MCF 10A (cell line): Measurements from ENCODE around the gene FMNL2. TPM values are rescaled to one million over a fixed set of nuclear protein-coding genes. Genes with fewer than 3 reads are reported as not detected.

Experiments used
- BruUV-seq: library from RNA; stranded (reverse); fragments of 400-500 nt; replicated peaks from 2 replicates; lab custom pipeline; 2021; lab: Mats Ljungman, UMichigan
- CTCF ChIA-PET: fragments of 300-600 bp; sonication (Branson Sonifier 250); formaldehyde crosslinking; extraction: SDS; loops from one replicate; lab custom pipeline; 2021; ENCODE audit warnings: antibody characterized with exemption, inconsistent platforms; lab: Yijun Ruan, JAX
- POLR2A ChIA-PET: fragments of 300-600, 350-650 bp; sonication (Branson Sonifier 250); formaldehyde crosslinking; extraction: SDS; loops from one replicate; lab custom pipeline; 2020; ENCODE audit warnings: antibody characterized with exemption, inconsistent platforms; lab: Yijun Ruan, JAX
- DNase-seq: peaks from one replicate; pipeline ENCODE4 v3.0.0-alpha.2; 2018; ENCODE audit not compliant: unreplicated experiment
- H3K27ac Mint-ChIP-seq: one replicate; pipeline ENCODE4 v1.8.0; 2022; ENCODE audit warnings: mild to moderate bottlenecking, low read depth, mixed read lengths; ENCODE audit not compliant: unreplicated experiment
- H3K27me3 Mint-ChIP-seq: one replicate; pipeline ENCODE4 v1.8.0; 2022; ENCODE audit warnings: mixed read lengths; ENCODE audit not compliant: insufficient read depth, unreplicated experiment
- H3K36me3 Mint-ChIP-seq: one replicate; pipeline ENCODE4 v1.8.0; 2022; ENCODE audit warnings: mild to moderate bottlenecking, moderate library complexity, mixed read lengths; ENCODE audit not compliant: insufficient read depth, unreplicated experiment
- H3K4me1 Mint-ChIP-seq: one replicate; pipeline ENCODE4 v1.8.0; 2022; ENCODE audit warnings: mixed read lengths; ENCODE audit not compliant: insufficient read depth, unreplicated experiment
- H3K4me3 Mint-ChIP-seq: one replicate; pipeline ENCODE4 v1.8.0; 2022; ENCODE audit warnings: mild to moderate bottlenecking, moderate library complexity, mixed read lengths; ENCODE audit not compliant: unreplicated experiment
- H3K9me3 Mint-ChIP-seq: one replicate; pipeline ENCODE4 v1.8.0; 2022; ENCODE audit warnings: mixed read lengths; ENCODE audit not compliant: unreplicated experiment
- CTCF ChIP-seq: fragments of 200-600 bp; IDR thresholded peaks from one replicate; pipeline ENCODE4 v1.8.0; 2022; ENCODE audit warnings: antibody characterized with exemption, mild to moderate bottlenecking; ENCODE audit not compliant: unreplicated experiment
- intact Hi-C: fragments of 100-400 bp; cut with micrococcal nuclease; formaldehyde crosslinking; loops from 2 replicates; pipeline ENCODE4 v1.14.1; 2022
- total RNA-seq: library from RNA; stranded (reverse); gene quantifications from 2 replicates; pipeline ENCODE4 v1.2.3, GENCODE V29; 2022

FMNL2 gene
- total RNA-seq, 1 experiment from 2014 or later: 76.5 TPM

- peaks cover under 1% of the 10 kb centered on the region for H3K36me3 Mint-ChIP-seq
- CTCF ChIA-PET: interaction anchor here (0.6 kb wide), 1 partner anchor 23 kb away, joined by 3 read pairs; no protein-coding TSS in a partner anchor
- BruUV-seq: no TSS peak
- no peaks in the 10 kb centered on the region for H3K9me3 Mint-ChIP-seq
- no peak overlapping the region for H3K4me3 Mint-ChIP-seq
- H3K27ac Mint-ChIP-seq: no peak overlapping the region
- POLR2A ChIA-PET: interaction anchor here (0.6 kb wide), 1 partner anchor 69 kb away, joined by 3 read pairs; no protein-coding TSS in a partner anchor
- H3K27me3 Mint-ChIP-seq: no peaks in the 10 kb centered on the region
- intact Hi-C loops: loop anchor here (10.0 kb wide), 1 partner anchor 284 kb away; no protein-coding TSS in a partner anchor
- peak; percentile 19 for DNase-seq
- H3K4me1 Mint-ChIP-seq: peaks cover 9% of the 10 kb centered on the region
- TF ChIP-seq CTCF: no peak
These were observed 4.6 kb upstream of the FMNL2 start for GRCh38 chr2:152330235-152330866.

GRCh38 chr2:152334701-152335015, 316 bp upstream of the FMNL2 start:
- TF ChIP-seq CTCF: no peak
- H3K27ac Mint-ChIP-seq: peak overlapping the region; percentile 91
- intact Hi-C loops: loop anchor here (1.0 to 10.0 kb wide), 7 partner anchors 113 to 303 kb away; partner anchors contain the start of gene STAM2
- BruUV-seq: no TSS peak
- no peaks in the 10 kb centered on the region for H3K9me3 Mint-ChIP-seq
- no peaks in the 10 kb centered on the region for H3K36me3 Mint-ChIP-seq
- ChIA-PET CTCF (interaction anchor here (0.6 to 3.7 kb wide), 8 partner anchors 19 to 391 kb away, joined by 3 to 21 read pairs (median 3); no protein-coding TSS in a partner anchor), POLR2A (interaction anchor here (0.6 to 6.1 kb wide), 17 partner anchors 30 to 383 kb away, joined by 3 to 76 read pairs (median 11); partner anchors contain the start of genes PRPF40A and STAM2)
- H3K27me3 Mint-ChIP-seq: no peaks in the 10 kb centered on the region
- H3K4me3 Mint-ChIP-seq: peak overlapping the region; percentile 94
- peaks cover 33% of the 10 kb centered on the region for H3K4me1 Mint-ChIP-seq
- DNase-seq: no peak

GRCh38 chr2:152335726-152336118, 748 bp downstream of the FMNL2 start:
- POLR2A ChIA-PET: interaction anchor here (0.7 to 6.1 kb wide), 24 partner anchors 23 to 511 kb away, joined by 3 to 76 read pairs (median 9); partner anchors contain the start of genes PRPF40A and STAM2
- peak overlapping the region; percentile 91 for H3K27ac Mint-ChIP-seq
- CTCF ChIA-PET: interaction anchor here (0.6 to 3.7 kb wide), 8 partner anchors 10 to 303 kb away, joined by 3 to 21 read pairs (median 3); no protein-coding TSS in a partner anchor

More at GRCh38 chr2:152335726-152336118, 748 bp downstream of the FMNL2 start:
- intact Hi-C loops: loop anchor here (1.0 to 10.0 kb wide), 9 partner anchors 97 to 302 kb away; partner anchors contain the start of gene STAM2
- H3K36me3 Mint-ChIP-seq: no peaks in the 10 kb centered on the region
- peaks cover 34% of the 10 kb centered on the region for H3K4me1 Mint-ChIP-seq
- peak overlapping the region; percentile 94 for H3K4me3 Mint-ChIP-seq
- no TSS peak for BruUV-seq
- no peak for TF ChIP-seq CTCF
- no peaks in the 10 kb centered on the region for H3K27me3 Mint-ChIP-seq
- DNase-seq: peak; percentile 41
- H3K9me3 Mint-ChIP-seq: no peaks in the 10 kb centered on the region
